K562 (cell line): ENCODE results near the gene PAX2. TPM values are rescaled to one million over a fixed set of nuclear protein-coding genes. Genes with fewer than 3 reads are reported as not detected.

Source experiments
- ATAC-seq: fragments of 200-7000 bp; cut with Tn5 transposase; 3 replicates; pipeline ENCODE4 v1.9.1; 2020; ENCODE audit warnings: moderate library complexity
- BruUV-seq: library from RNA; stranded (reverse); fragments of 400-500 nt; replicated peaks from 2 replicates; lab custom pipeline; 2021; lab: Mats Ljungman, UMichigan
- CTCF ChIA-PET: fragments of 300-600 bp; formaldehyde crosslinking; extraction: SDS; loops from one replicate; lab custom pipeline; 2021; ENCODE audit warnings: low intra/inter-chr PET ratio; lab: Yijun Ruan, JAX
- POLR2A ChIA-PET: fragments of 300-600, 350-650 bp; sonication (Branson Sonifier 250); formaldehyde crosslinking; extraction: SDS; loops from one replicate; lab custom pipeline; 2021; ENCODE audit warnings: antibody characterized with exemption, inconsistent platforms; lab: Yijun Ruan, JAX
- DNase-seq, 4 experiments: peaks; one replicate each; pipeline versions ENCODE4 v3.0.0 to v3.0.0-alpha.2; 2011 to 2018; ENCODE audit warnings: low spot score in 3 of 4, mixed read lengths in 3 of 4; ENCODE audit errors: extremely low read depth in 1 of 4
- FAIRE-seq: peaks from 2 replicates; lab custom pipeline; 2011; peaks lifted over from hg19 to GRCh38; lab: Jason Lieb, UNC
- H2AFZ ChIP-seq: 2 replicates; pipeline ENCODE4 v1.6.0; 2011; ENCODE audit warnings: low read depth, low read length, control low read depth, inconsistent platforms
- H3K27ac ChIP-seq: fragments of 200-600 bp; 3 replicates; pipeline ENCODE4 v1.8.0; 2011; ENCODE audit warnings: low read depth, mild to moderate bottlenecking, control low read depth, inconsistent platforms, low read length, moderate library complexity, mixed read lengths; ENCODE audit errors: extremely low read depth
- H3K27me3 ChIP-seq, 2 experiments: fragments of 300-600 bp in 1 of 2; 2 replicates in 1 of 2; 3 replicates in 1 of 2; pipeline versions ENCODE4 v1.6.0 to v1.8.0; 2011; ENCODE audit warnings: inconsistent platforms in 2 of 2, low read length in 2 of 2, mild to moderate bottlenecking in 1 of 2, mixed read lengths in 1 of 2, moderate library complexity in 1 of 2; ENCODE audit not compliant: control insufficient read depth in 2 of 2, insufficient read depth in 2 of 2
- H3K36me3 ChIP-seq: fragments of 300-600 bp; 3 replicates; pipeline ENCODE4 v1.8.0; 2011; ENCODE audit warnings: mild to moderate bottlenecking, low read length, inconsistent platforms; ENCODE audit not compliant: control insufficient read depth, insufficient read depth
- H3K4me1 ChIP-seq, 2 experiments: fragments of 200-600 bp in 1 of 2; replicated peaks in 1 of 2; 2 replicates in 1 of 2; 3 replicates in 1 of 2; pipeline versions ENCODE4 v1.5.1 to v1.8.0; 2011; ENCODE audit warnings: inconsistent platforms in 2 of 2, low read length in 2 of 2, mild to moderate bottlenecking in 1 of 2, mixed read lengths in 1 of 2, moderate library complexity in 1 of 2; ENCODE audit not compliant: control insufficient read depth in 2 of 2, insufficient read depth in 2 of 2
- H3K4me2 ChIP-seq: 2 replicates; pipeline ENCODE4 v1.6.1; 2011; ENCODE audit warnings: low read length, control low read depth, inconsistent platforms, mixed read lengths; ENCODE audit not compliant: insufficient read depth
- H3K4me3 ChIP-seq: fragments of 200-600 bp; sonication (generic), shearing (Covaris generic); 2 replicates; pipeline ENCODE4 v1.5.1; 2016; ENCODE audit warnings: control low read depth, inconsistent platforms
- H3K79me2 ChIP-seq: fragments of 200-600 bp; 3 replicates; pipeline ENCODE4 v1.8.0; 2011; ENCODE audit warnings: low read length, inconsistent platforms; ENCODE audit not compliant: control insufficient read depth, insufficient read depth
- H3K9ac ChIP-seq, 2 experiments: 2 replicates each; pipeline versions ENCODE4 v1.6.0 to v1.6.1; 2011; ENCODE audit warnings: low read depth in 2 of 2, low read length in 2 of 2, control low read depth in 1 of 2, inconsistent platforms in 1 of 2, mild to moderate bottlenecking in 1 of 2, mixed read lengths in 1 of 2; ENCODE audit not compliant: insufficient read depth in 1 of 2
- H3K9me1 ChIP-seq: one replicate; pipeline ENCODE4 v1.6.0; 2011; ENCODE audit warnings: inconsistent platforms, mild to moderate bottlenecking, low read length, moderate library complexity; ENCODE audit not compliant: control insufficient read depth, insufficient read depth
- H3K9me3 ChIP-seq: replicated peaks from 2 replicates; pipeline ENCODE4 v1.5.1; 2011; ENCODE audit warnings: low read depth, low read length, inconsistent platforms; ENCODE audit not compliant: control insufficient read depth, insufficient read depth
- H4K20me1 ChIP-seq: replicated peaks from 2 replicates; pipeline ENCODE4 v1.6.1; 2011; ENCODE audit warnings: low read length, inconsistent platforms, mixed read lengths; ENCODE audit not compliant: control insufficient read depth, insufficient read depth
- ARID1B ChIP-seq: fragments of 450-650 bp; IDR thresholded peaks from 2 replicates; pipeline ENCODE4 v1.6.1; 2016; ENCODE audit warnings: antibody characterized with exemption, mild to moderate bottlenecking, inconsistent platforms
- KLF6 ChIP-seq: fragments of 250-450 bp; sonication (Bioruptor Pico); IDR thresholded peaks from 2 replicates; pipeline ENCODE4 v1.4.0; 2020; ENCODE audit warnings: mild to moderate bottlenecking, moderate library complexity, borderline replicate concordance
- POU5F1 ChIP-seq: fragments of 150-350 bp; IDR thresholded peaks from 2 replicates; pipeline ENCODE4 v1.6.1; 2014; ENCODE audit warnings: borderline replicate concordance, low read length, low read depth, mild to moderate bottlenecking; ENCODE audit not compliant: partially characterized antibody
- SETDB1 ChIP-seq: IDR thresholded peaks from one replicate; pipeline ENCODE4 v1.6.1; 2012; ENCODE audit warnings: low read length, control low read depth, inconsistent platforms
- WHSC1 ChIP-seq: IDR thresholded peaks from one replicate; pipeline ENCODE4 v1.6.1; 2012; ENCODE audit warnings: low read length, control low read depth, inconsistent platforms
- ZNF274 ChIP-seq: IDR thresholded peaks from 2 replicates; pipeline ENCODE4 v1.6.1; 2011; ENCODE audit warnings: low read depth, mild to moderate bottlenecking, low read length, moderate library complexity, borderline replicate concordance
- WGBS: fragments of 100-300 bp; shearing (Covaris generic); methylation state at CpG from one replicate; pipeline ENCODE4 v1.1.6; 2016; ENCODE audit warnings: low coverage, mixed read lengths; ENCODE audit not compliant: insufficient coverage; ENCODE audit errors: missing lambda C conversion rate; 5-methylcytosine and 5-hydroxymethylcytosine counted together
- in situ Hi-C: fragments of 300-500 bp; cut with MboI; formaldehyde crosslinking; loops from 4 replicates; pipeline ENCODE4 v1.15.0; 2018; ENCODE audit warnings: inconsistent platforms, mixed read lengths
- intact Hi-C: fragments of 100-400 bp; cut with micrococcal nuclease; formaldehyde crosslinking; loops from 2 replicates; pipeline ENCODE4 v1.14.2; 2022
- polyA plus RNA-seq, 8 experiments: library from polyadenylated mRNA; depleted of rRNA in 4 of 8; stranded (reverse) in 5 of 8; unstranded in 3 of 8; fragments of >200 nt; fragmentation: Nextera tagmentation in 2 of 8; fragmentation: Illumina TruSeq in 1 of 8; extraction: Ambion mirVana in 2 of 8; extraction: Trizol in 1 of 8; gene quantifications; 2 replicates each; pipeline versions ENCODE4 v1.2.1 to v1.2.3, GENCODE V29; 2011 to 2014; ENCODE audit warnings: inconsistent platforms in 1 of 8, missing spikeins in 1 of 8
- total RNA-seq, 7 experiments: library from RNA; depleted of rRNA in 6 of 7; stranded (reverse); fragments of >200 nt in 6 of 7; fragmentation: Illumina TruSeq in 2 of 7; extraction: Trizol in 2 of 7; gene quantifications; 2 replicates each; pipeline versions ENCODE4 v1.2.1 to v1.2.3, GENCODE V29; 2011 to 2021; ENCODE audit warnings: low replicate concordance in 1 of 7
- TF ChIP-seq, protein P1 (sequence below): fragments of 150-350 bp; IDR thresholded peaks from 2 replicates; pipeline ENCODE4 v1.6.1; 2014; ENCODE audit warnings: low read depth, mild to moderate bottlenecking, low read length, borderline replicate concordance

The PAX2 gene
- total and polyA plus RNA-seq, 9 of the 15 experiments (the other 6 are each of a cell fraction or from before 2014, with no cell fraction given), result not detected

DNA sequence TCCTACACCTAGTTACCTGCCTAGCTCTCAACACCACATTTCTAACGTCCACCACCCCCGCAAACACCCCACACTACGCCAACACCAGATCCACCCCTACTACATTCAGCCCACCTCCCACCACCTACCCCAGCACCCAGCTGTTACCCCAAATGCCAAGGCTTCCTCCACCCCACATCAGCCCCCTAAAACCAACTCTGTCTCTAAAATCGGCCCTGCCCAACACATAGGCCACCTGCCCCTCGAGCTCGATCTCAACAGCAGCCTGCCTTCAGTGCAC is 114.0 kb downstream of the PAX2 start (continued):
- TF ChIP-seq WHSC1, result no peak
- TF ChIP-seq KLF6 (CRISPR knock-in tag), result no peak
- TF ChIP-seq, protein P1, sequence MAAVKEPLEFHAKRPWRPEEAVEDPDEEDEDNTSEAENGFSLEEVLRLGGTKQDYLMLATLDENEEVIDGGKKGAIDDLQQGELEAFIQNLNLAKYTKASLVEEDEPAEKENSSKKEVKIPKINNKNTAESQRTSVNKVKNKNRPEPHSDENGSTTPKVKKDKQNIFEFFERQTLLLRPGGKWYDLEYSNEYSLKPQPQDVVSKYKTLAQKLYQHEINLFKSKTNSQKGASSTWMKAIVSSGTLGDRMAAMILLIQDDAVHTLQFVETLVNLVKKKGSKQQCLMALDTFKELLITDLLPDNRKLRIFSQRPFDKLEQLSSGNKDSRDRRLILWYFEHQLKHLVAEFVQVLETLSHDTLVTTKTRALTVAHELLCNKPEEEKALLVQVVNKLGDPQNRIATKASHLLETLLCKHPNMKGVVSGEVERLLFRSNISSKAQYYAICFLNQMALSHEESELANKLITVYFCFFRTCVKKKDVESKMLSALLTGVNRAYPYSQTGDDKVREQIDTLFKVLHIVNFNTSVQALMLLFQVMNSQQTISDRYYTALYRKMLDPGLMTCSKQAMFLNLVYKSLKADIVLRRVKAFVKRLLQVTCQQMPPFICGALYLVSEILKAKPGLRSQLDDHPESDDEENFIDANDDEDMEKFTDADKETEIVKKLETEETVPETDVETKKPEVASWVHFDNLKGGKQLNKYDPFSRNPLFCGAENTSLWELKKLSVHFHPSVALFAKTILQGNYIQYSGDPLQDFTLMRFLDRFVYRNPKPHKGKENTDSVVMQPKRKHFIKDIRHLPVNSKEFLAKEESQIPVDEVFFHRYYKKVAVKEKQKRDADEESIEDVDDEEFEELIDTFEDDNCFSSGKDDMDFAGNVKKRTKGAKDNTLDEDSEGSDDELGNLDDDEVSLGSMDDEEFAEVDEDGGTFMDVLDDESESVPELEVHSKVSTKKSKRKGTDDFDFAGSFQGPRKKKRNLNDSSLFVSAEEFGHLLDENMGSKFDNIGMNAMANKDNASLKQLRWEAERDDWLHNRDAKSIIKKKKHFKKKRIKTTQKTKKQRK, result no peak

DNA sequence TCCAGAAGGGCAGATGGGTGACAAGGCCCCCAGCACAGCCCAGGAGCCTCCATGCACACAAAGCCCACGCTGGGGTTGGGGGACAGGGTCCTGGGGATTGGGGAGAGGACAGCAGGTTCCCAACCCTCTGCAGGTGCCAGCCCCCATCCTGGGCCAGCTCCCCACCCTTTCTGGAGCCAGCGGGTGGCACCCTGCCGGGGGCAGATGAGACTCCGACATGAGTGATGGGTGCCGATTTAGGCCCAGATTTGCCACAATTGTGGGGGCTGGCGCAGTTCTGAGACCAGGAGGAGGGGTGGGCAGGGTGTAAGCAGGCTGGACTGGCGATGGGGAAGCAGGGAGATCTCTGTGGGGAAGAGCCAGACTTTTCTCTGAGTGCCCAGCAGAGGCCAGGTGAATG is 118.1 kb downstream of the PAX2 start:
- H3K27me3 ChIP-seq, result peaks cover 16 to 81% of the 10 kb centered on the region in 2 experiments; a peak in 4 of 5 replicates
- TF ChIP-seq POU5F1 (no peak), ARID1B (no peak), SETDB1 (no peak), ZNF274 (no peak)

More for the DNA sequence above, 118.1 kb downstream of the PAX2 start:
- Histone ChIP-seq H3K9me1 (no peaks in the 10 kb centered on the region), H3K9me3 (no peaks in the 10 kb centered on the region), H4K20me1 (no peaks in the 10 kb centered on the region; the same call in none of the 2 replicates), H2AFZ (no peak overlapping the region), H3K79me2 (no peaks in the 10 kb centered on the region), H3K4me1 (no peaks in the 10 kb centered on the region), H3K4me3 (no peak overlapping the region), H3K9ac (no peak overlapping the region), H3K27ac (no peak overlapping the region), H3K36me3 (no peaks in the 10 kb centered on the region), H3K4me2 (no peak overlapping the region)
- intact Hi-C loops, result no loop called here
- 0% methylated on average over 6 of the region's 7 CpGs for WGBS
- no peak for FAIRE-seq
- ChIA-PET CTCF (no interaction called here), POLR2A (no interaction called here)
- in situ Hi-C loops, result loop anchor here (25.0 kb wide), 1 partner anchor 301 kb away; no protein-coding TSS in a partner anchor
- DNase-seq, result no peak
- no TSS peak for BruUV-seq
- no peak for ATAC-seq
